ENCODE measurements around the gene MAPK13.
"Not testable (repeated sequence)": the region's sequence is repeated elsewhere in the genome, so short reads cannot be mapped to it uniquely, and the experiment has no call there.

Gene MAPK13

GRCh38 chr6:36123270-36124139 is 6.8 kb upstream of the MAPK13 start:
- Histone ChIP-seq H3K4me3 (no peak overlapping the region), H3K27ac (no peak overlapping the region)
- DNase-seq (ENCODE audit: low spot score) = peak; percentile 84
- TF ChIP-seq, protein P1, sequence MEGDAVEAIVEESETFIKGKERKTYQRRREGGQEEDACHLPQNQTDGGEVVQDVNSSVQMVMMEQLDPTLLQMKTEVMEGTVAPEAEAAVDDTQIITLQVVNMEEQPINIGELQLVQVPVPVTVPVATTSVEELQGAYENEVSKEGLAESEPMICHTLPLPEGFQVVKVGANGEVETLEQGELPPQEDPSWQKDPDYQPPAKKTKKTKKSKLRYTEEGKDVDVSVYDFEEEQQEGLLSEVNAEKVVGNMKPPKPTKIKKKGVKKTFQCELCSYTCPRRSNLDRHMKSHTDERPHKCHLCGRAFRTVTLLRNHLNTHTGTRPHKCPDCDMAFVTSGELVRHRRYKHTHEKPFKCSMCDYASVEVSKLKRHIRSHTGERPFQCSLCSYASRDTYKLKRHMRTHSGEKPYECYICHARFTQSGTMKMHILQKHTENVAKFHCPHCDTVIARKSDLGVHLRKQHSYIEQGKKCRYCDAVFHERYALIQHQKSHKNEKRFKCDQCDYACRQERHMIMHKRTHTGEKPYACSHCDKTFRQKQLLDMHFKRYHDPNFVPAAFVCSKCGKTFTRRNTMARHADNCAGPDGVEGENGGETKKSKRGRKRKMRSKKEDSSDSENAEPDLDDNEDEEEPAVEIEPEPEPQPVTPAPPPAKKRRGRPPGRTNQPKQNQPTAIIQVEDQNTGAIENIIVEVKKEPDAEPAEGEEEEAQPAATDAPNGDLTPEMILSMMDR (IDR thresholded peaks at IDR 0.05) = peak; percentile 73

DNA sequence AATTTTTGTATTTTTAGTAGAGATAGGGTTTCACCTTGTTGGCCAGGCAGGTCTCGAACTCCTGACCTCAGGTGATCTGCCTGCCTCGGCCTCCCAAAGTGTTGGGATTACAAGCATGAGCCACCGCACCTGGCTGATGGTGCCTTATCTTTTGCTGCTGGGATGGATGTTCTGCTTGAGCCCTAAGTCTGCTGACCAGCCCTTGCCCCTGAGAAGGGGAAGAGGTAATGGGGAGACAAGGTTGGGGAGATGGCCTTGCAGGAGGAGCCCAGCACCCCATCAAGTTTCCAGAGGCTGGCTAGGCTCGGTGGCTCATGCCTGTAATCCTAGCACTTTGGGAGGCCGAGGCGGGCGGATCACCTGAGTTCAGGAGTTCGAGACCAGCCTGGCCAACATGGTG is 6.0 kb upstream of the MAPK13 start:
- H3K27ac ChIP-seq; H3K4me3 ChIP-seq; DNase-seq (ENCODE audit: low spot score): not testable (repeated sequence)

GRCh38 chr6:36124881-36125280 is 5.4 kb upstream of the MAPK13 start:
- no peak for DNase-seq (ENCODE audit: low spot score)
- no peak overlapping the region for H3K27ac ChIP-seq
- TF ChIP-seq, protein P1 (IDR thresholded peaks at IDR 0.05) = no peak
- no peak overlapping the region for H3K4me3 ChIP-seq

DNA sequence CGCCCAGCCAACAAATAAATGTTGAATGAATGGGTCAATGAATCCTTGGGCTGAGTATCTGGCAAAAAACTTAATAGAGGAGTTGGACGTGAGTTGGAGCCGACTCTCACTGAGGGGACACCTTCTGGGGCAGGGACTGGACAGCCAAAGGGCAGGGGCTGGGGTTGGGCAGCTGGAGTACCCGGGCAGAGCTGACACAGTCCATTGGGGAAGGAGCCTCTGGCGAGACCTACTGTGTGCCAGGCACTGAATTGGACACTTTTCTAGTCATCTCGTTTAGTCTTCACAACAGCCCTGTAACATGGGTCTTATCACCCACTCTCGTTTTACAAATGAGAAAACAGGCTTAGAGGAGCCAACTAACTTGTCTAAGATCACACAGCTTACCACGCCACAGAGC is 4.7 kb upstream of the MAPK13 start:
- no peak for DNase-seq (ENCODE audit: low spot score)
- Histone ChIP-seq H3K27ac (no peak overlapping the region), H3K4me3 (no peak overlapping the region)
- TF ChIP-seq, protein P1 (IDR thresholded peaks at IDR 0.05) = no peak

GRCh38 chr6:36126121-36126520 is 4.2 kb upstream of the MAPK13 start:
- H3K4me3 ChIP-seq = no peak overlapping the region
- DNase-seq (ENCODE audit: low spot score) = no peak
- TF ChIP-seq, protein P1 (IDR thresholded peaks at IDR 0.05) = no peak
- H3K27ac ChIP-seq = no peak overlapping the region

GRCh38 chr6:36126553-36127458 is 3.5 kb upstream of the MAPK13 start:
- H3K27ac ChIP-seq = no peak overlapping the region
- no peak for DNase-seq (ENCODE audit: low spot score)
- H3K4me3 ChIP-seq = no peak overlapping the region
- TF ChIP-seq, protein P1 (IDR thresholded peaks at IDR 0.05) = no peak

DNA sequence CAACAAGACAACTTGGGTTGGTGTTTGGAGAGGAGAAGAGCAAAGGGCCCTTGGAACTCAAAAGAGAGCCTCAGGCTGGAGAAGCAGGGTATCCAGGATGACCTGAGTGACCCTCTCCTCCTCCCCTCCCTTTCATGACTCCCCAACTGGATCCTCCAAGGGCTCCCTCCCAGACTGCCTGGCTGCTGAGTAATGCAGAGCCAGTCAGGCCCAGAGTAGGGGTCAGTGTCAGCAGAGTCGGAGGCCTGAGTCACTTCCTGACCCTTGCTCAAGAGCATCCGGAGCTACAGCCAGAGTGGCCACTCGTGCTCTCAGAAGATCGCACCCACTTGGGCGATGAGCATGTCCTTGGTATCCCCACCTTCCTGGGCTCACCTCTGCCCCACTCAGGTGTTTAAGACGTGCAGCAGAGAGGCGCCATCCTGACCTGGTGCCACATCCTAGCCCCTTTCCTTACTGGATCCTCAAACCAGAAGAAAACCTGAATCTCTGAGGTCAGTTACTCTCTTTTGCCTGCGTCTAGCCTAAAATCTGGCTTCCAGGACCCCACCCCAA is 2.8 kb upstream of the MAPK13 start:
- TF ChIP-seq, protein P1 (IDR thresholded peaks at IDR 0.05) = no peak
- H3K4me3 ChIP-seq = no peak overlapping the region
- H3K27ac ChIP-seq = no peak overlapping the region
- DNase-seq (ENCODE audit: low spot score) = no peak
